NCI-H1105 treated with DMSO at 0.1 percent for 48 hours (cell line): ENCODE results near the gene TENM3.

Source experiments
- DNase-seq: peaks from one replicate; lab custom pipeline; 2025; lab: John Stamatoyannopoulos, UW

TENM3 gene

GRCh38 chr4:182400790-182401189 lies 157.6 kb downstream of the TENM3 start:
- DNase-seq, result no peak

GRCh38 chr4:182404376-182404775 lies 161.2 kb downstream of the TENM3 start:
- DNase-seq, result no peak

GRCh38 chr4:182405087-182405486 lies 161.9 kb downstream of the TENM3 start:
- DNase-seq, result no peak

- DNase-seq, result no peak
These were observed 166.1 kb downstream of the TENM3 start for GRCh38 chr4:182409271-182409670.

- no peak for DNase-seq
These were observed 168.2 kb downstream of the TENM3 start for GRCh38 chr4:182411391-182411790.

GRCh38 chr4:182413550-182413949 lies 170.3 kb downstream of the TENM3 start:
- no peak for DNase-seq

- no peak for DNase-seq
These were observed 171.9 kb downstream of the TENM3 start for GRCh38 chr4:182415116-182415515.

- no peak for DNase-seq
These were observed 172.9 kb downstream of the TENM3 start for GRCh38 chr4:182416067-182416466.

- no peak for DNase-seq
These were observed 175.0 kb downstream of the TENM3 start for GRCh38 chr4:182418054-182418734.

GRCh38 chr4:182420189-182420588 lies 177.0 kb downstream of the TENM3 start:
- no peak for DNase-seq

- no peak for DNase-seq
These were observed 178.6 kb downstream of the TENM3 start for GRCh38 chr4:182421753-182422152.

- no peak for DNase-seq
These were observed 182.1 kb downstream of the TENM3 start for GRCh38 chr4:182425302-182425701.

- DNase-seq, result no peak
These were observed 183.7 kb downstream of the TENM3 start for GRCh38 chr4:182426901-182427300.

GRCh38 chr4:182427554-182427953 lies 184.4 kb downstream of the TENM3 start:
- DNase-seq, result no peak

- DNase-seq, result no peak
These were observed 186.7 kb downstream of the TENM3 start for GRCh38 chr4:182429896-182430295.

GRCh38 chr4:182432819-182433218 lies 189.6 kb downstream of the TENM3 start:
- DNase-seq, result no peak

GRCh38 chr4:182434720-182435119 lies 191.5 kb downstream of the TENM3 start:
- no peak for DNase-seq

- DNase-seq, result no peak
These were observed 192.2 kb downstream of the TENM3 start for GRCh38 chr4:182435401-182435800.

GRCh38 chr4:182443070-182443469 lies 199.9 kb downstream of the TENM3 start:
- DNase-seq, result no peak

GRCh38 chr4:182447767-182448280 lies 204.6 kb downstream of the TENM3 start:
- DNase-seq, result no peak

GRCh38 chr4:182448281-182449151 lies 205.3 kb downstream of the TENM3 start:
- DNase-seq, result peak; percentile 79

- peak; percentile 29 for DNase-seq
These were observed 206.2 kb downstream of the TENM3 start for GRCh38 chr4:182449186-182449929.
